PC-3 (cell line): ENCODE results near the gene SPDEF. TPM values are rescaled to one million over a fixed set of nuclear protein-coding genes. Genes with fewer than 3 reads are reported as not detected.

Experiments used
- ATAC-seq: fragments of 200-7000 bp; cut with Tn5 transposase; 2 replicates; pipeline ENCODE4 v1.9.1; 2020; ENCODE audit warnings: mild to moderate bottlenecking, moderate library complexity
- BruUV-seq: library from RNA; stranded (reverse); fragments of 400-500 nt; replicated peaks from 2 replicates; lab custom pipeline; 2021; lab: Mats Ljungman, UMichigan
- CTCF ChIA-PET: fragments of 300-600 bp; sonication (Branson Sonifier 250); formaldehyde crosslinking; loops from one replicate; lab custom pipeline; 2022; ENCODE audit warnings: antibody characterized with exemption; lab: Charles Lee
- POLR2A ChIA-PET: fragments of 300-600 bp; sonication (Branson Sonifier 250); formaldehyde crosslinking; loops from one replicate; lab custom pipeline; 2022; ENCODE audit warnings: antibody characterized with exemption; ENCODE audit not compliant: unreplicated experiment; lab: Charles Lee
- DNase-seq: peaks from one replicate; pipeline ENCODE4 v3.0.0-alpha.2; 2015
- H2AFZ ChIP-seq: fragments of 300-600 bp; sonication (generic); 2 replicates; pipeline ENCODE4 v1.6.0; 2016; ENCODE audit warnings: antibody characterized with exemption, low read length
- H3F3A ChIP-seq: fragments of 300-600 bp; sonication (generic); one replicate; pipeline ENCODE4 v1.6.0; 2017; ENCODE audit warnings: antibody characterized with exemption, low read length, control low read depth, mild to moderate bottlenecking; ENCODE audit not compliant: unreplicated experiment
- H3K27ac ChIP-seq: fragments of 300-600 bp; sonication (generic); 2 replicates; pipeline ENCODE4 v1.5.1; 2016; ENCODE audit warnings: mild to moderate bottlenecking, low read length
- H3K27me3 ChIP-seq: fragments of 300-600 bp; sonication (generic); 2 replicates; pipeline ENCODE4 v1.6.1; 2016; ENCODE audit warnings: low read length, mixed read lengths
- H3K36me3 ChIP-seq: fragments of 300-600 bp; sonication (generic); 2 replicates; pipeline ENCODE4 v1.6.1; 2016; ENCODE audit warnings: low read depth, mixed run types, low read length, mixed read lengths
- H3K4me1 ChIP-seq: fragments of 300-600 bp; sonication (generic); 2 replicates; pipeline ENCODE4 v1.5.1; 2016; ENCODE audit warnings: low read length; ENCODE audit not compliant: insufficient read depth
- H3K4me2 ChIP-seq: fragments of 300-600 bp; sonication (generic); 2 replicates; pipeline ENCODE4 v1.6.0; 2016; ENCODE audit warnings: low read length
- H3K4me3 ChIP-seq: fragments of 300-600 bp; sonication (generic); 2 replicates; pipeline ENCODE4 v1.5.1; 2016; ENCODE audit warnings: mild to moderate bottlenecking, low read length, mixed read lengths
- H3K79me2 ChIP-seq: fragments of 300-600 bp; sonication (generic); 2 replicates; pipeline ENCODE4 v1.6.1; 2017; ENCODE audit warnings: low read length, mixed read lengths
- H3K9ac ChIP-seq: fragments of 300-600 bp; sonication (generic); 2 replicates; pipeline ENCODE4 v1.6.0; 2016; ENCODE audit warnings: mild to moderate bottlenecking, low read length
- H3K9me2 ChIP-seq: fragments of 300-600 bp; sonication (generic); replicated peaks from 2 replicates; pipeline ENCODE4 v1.6.1; 2016; ENCODE audit warnings: mixed run types, low read length, mixed read lengths
- H3K9me3 ChIP-seq: fragments of 300-600 bp; sonication (generic); 2 replicates; pipeline ENCODE4 v1.6.1; 2016; ENCODE audit warnings: low read length, mixed read lengths
- H4K20me1 ChIP-seq: fragments of 300-600 bp; sonication (generic); 2 replicates; pipeline ENCODE4 v1.6.1; 2016; ENCODE audit warnings: low read length, mixed read lengths
- EZH2 ChIP-seq: fragments of 300-600 bp; sonication (generic); IDR thresholded peaks from one replicate; pipeline ENCODE4 v1.6.1; 2017; ENCODE audit warnings: antibody characterized with exemption, mild to moderate bottlenecking, low read length; ENCODE audit not compliant: unreplicated experiment
- EZH2phosphoT487 ChIP-seq: fragments of 300-600 bp; sonication (generic); IDR thresholded peaks from 2 replicates; pipeline ENCODE4 v1.6.1; 2018; ENCODE audit warnings: mild to moderate bottlenecking, antibody characterized with exemption, low read length, borderline replicate concordance
- intact Hi-C: fragments of 100-400 bp; cut with micrococcal nuclease; formaldehyde crosslinking; loops from 2 replicates; pipeline ENCODE4 v1.9.0; 2023
- total RNA-seq: library from RNA; depleted of rRNA; stranded (reverse); fragments of >200 nt; gene quantifications from 2 replicates; pipeline ENCODE4 v1.2.3, GENCODE V29; 2014
- TF ChIP-seq, protein P1 (sequence below): fragments of 300-600 bp; sonication (generic); conservative IDR thresholded peaks from 2 replicates; pipeline ENCODE4 v1.5.1; 2017; ENCODE audit warnings: antibody characterized with exemption, low read depth, mild to moderate bottlenecking, low read length

The SPDEF gene
- total RNA-seq, 1 experiment from 2014 or later = 190 TPM

DNA sequence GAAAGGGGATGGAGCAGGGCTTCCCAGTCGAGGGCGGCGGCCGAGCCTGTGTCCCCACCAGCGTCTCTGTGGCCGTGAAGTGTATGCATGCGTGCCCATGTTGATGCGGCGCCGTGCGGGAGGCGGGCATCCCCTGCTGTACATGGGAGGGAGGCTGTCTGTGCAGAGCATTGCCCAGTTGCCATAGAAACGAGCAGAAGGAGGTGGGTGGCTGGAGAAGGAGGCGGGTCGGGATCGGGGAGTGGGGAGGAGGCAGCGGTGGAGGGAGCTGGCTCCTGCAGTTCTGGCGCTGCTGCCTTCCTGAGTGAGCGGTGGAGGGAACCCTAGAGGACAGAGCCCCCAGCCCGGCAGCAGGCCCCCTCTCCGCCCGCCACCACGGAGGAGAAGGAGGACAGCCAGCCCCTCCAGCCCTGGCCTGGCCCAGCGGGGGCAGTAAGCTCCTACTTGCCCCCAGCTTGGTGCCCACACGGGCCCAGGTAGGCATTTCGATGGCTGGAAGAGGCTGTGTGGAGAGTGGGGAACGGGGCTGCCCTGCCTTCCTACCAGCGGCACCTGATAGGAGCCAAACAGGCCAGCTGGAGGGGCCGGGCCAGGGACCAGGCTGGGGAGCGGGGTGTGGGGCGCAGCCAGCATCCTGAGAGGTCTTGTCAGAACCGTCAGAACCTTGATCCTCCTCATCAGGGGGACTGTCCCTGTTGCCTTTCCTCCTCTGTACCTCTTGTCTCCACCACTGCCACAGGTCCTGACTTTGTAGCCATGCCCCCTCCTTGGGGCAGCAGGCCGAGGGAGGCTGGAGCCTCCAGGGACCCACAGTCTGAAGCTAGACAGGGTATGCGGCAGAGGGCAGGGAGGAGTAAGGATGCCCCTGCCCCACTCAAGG is 41.3 kb downstream of the SPDEF start:
- no peaks in the 10 kb centered on the region for H4K20me1 ChIP-seq
- H3K27me3 ChIP-seq = no peaks in the 10 kb centered on the region
- H2AFZ ChIP-seq = no peak overlapping the region
- no peaks in the 10 kb centered on the region for H3K36me3 ChIP-seq
- no peak overlapping the region for H3K9ac ChIP-seq
- POLR2A ChIA-PET = no interaction called here
- no TSS peak for BruUV-seq
- H3K79me2 ChIP-seq = no peaks in the 10 kb centered on the region
- H3K9me3 ChIP-seq = no peaks in the 10 kb centered on the region
- TF ChIP-seq EZH2phosphoT487 (no peak), EZH2 (no peak)
- TF ChIP-seq, protein P1, sequence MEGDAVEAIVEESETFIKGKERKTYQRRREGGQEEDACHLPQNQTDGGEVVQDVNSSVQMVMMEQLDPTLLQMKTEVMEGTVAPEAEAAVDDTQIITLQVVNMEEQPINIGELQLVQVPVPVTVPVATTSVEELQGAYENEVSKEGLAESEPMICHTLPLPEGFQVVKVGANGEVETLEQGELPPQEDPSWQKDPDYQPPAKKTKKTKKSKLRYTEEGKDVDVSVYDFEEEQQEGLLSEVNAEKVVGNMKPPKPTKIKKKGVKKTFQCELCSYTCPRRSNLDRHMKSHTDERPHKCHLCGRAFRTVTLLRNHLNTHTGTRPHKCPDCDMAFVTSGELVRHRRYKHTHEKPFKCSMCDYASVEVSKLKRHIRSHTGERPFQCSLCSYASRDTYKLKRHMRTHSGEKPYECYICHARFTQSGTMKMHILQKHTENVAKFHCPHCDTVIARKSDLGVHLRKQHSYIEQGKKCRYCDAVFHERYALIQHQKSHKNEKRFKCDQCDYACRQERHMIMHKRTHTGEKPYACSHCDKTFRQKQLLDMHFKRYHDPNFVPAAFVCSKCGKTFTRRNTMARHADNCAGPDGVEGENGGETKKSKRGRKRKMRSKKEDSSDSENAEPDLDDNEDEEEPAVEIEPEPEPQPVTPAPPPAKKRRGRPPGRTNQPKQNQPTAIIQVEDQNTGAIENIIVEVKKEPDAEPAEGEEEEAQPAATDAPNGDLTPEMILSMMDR = no peak
- H3K4me2 ChIP-seq = no peak overlapping the region
- no peaks in the 10 kb centered on the region for H3K9me2 ChIP-seq
- no peaks in the 10 kb centered on the region for H3F3A ChIP-seq
- H3K4me3 ChIP-seq = no peak overlapping the region
- no peak overlapping the region for H3K27ac ChIP-seq
- CTCF ChIA-PET = no interaction called here
- DNase-seq (no peak), ATAC-seq (no peak)
- no peaks in the 10 kb centered on the region for H3K4me1 ChIP-seq
- intact Hi-C loops = no loop called here

DNA sequence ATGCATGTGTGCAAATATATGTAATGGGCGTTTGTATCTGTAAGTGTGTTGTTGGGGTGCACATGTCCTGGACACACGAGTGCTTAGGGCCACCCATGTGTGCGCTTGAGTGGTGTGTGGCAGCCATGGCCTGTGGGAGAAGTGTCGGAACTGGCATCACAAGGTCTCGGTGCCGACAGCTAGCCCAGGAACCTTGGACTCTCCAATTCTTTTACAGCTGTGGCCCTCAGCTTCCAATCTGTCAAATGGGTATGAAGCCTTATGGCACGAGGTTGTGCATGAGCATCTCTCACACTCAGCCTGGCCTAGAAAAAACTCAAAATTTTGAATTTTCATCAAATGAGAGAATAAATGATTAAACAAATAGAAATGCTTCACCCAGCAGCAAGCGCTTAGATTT is 42.0 kb downstream of the SPDEF start:
- Histone ChIP-seq H3K27me3 (no peaks in the 10 kb centered on the region), H3K36me3 (no peaks in the 10 kb centered on the region), H3K9me3 (no peaks in the 10 kb centered on the region), H2AFZ (no peak overlapping the region), H3K79me2 (no peaks in the 10 kb centered on the region), H3K27ac (no peak overlapping the region), H4K20me1 (no peaks in the 10 kb centered on the region), H3K4me2 (no peak overlapping the region), H3K4me1 (no peaks in the 10 kb centered on the region), H3K4me3 (no peak overlapping the region), H3K9ac (no peak overlapping the region), H3K9me2 (no peaks in the 10 kb centered on the region), H3F3A (no peaks in the 10 kb centered on the region)
- DNase-seq = no peak
- no TSS peak for BruUV-seq
- CTCF ChIA-PET = no interaction called here
- POLR2A ChIA-PET = no interaction called here
- no peak for TF ChIP-seq EZH2
- TF ChIP-seq, protein P1 = no peak
- no peak for TF ChIP-seq EZH2phosphoT487
- intact Hi-C loops = no loop called here
- ATAC-seq = no peak

DNA sequence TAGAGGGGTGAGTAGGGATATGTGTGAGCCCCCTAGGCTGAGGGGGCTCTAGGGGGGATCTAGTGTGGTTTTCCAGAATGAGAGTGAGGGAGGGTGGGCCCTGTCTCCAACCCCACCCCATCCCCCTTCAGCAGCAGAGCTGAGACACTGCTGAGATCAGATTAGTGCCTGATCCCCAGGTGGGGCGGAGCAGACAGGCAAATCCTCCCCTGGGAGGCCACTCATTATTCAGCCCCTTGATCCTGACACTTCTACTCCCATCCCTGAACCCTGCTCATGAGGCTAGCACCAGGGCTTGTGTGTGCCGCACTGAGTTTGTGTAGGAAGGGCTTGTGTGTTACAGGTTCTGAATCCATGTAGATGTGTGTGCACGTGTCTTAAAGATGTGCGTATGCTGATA is 42.5 kb downstream of the SPDEF start:
- no peaks in the 10 kb centered on the region for H3K4me1 ChIP-seq
- ChIA-PET POLR2A (no interaction called here), CTCF (no interaction called here)
- intact Hi-C loops = no loop called here
- ATAC-seq (no peak), DNase-seq (no peak)
- H3F3A ChIP-seq = no peaks in the 10 kb centered on the region
- no peaks in the 10 kb centered on the region for H3K9me2 ChIP-seq
- H3K4me3 ChIP-seq = no peak overlapping the region
- H2AFZ ChIP-seq = no peak overlapping the region
- no peaks in the 10 kb centered on the region for H3K36me3 ChIP-seq
- no peak overlapping the region for H3K4me2 ChIP-seq
- no peak overlapping the region for H3K9ac ChIP-seq
- no TSS peak for BruUV-seq
- H4K20me1 ChIP-seq = no peaks in the 10 kb centered on the region
- TF ChIP-seq EZH2phosphoT487 (no peak), EZH2 (no peak)
- TF ChIP-seq, protein P1 = no peak
- no peaks in the 10 kb centered on the region for H3K9me3 ChIP-seq
- H3K27me3 ChIP-seq = no peaks in the 10 kb centered on the region
- H3K27ac ChIP-seq = no peak overlapping the region
- no peaks in the 10 kb centered on the region for H3K79me2 ChIP-seq
